Glomerular visceral epithelial cell (primary cell): ENCODE measurements around the gene MED12L.
A peak's percentile ranks its signal among the peaks of the same experiment; 100 is the strongest.

ENCODE experiments used
- DNase-seq: peaks from one replicate; pipeline ENCODE4 v3.0.0-alpha.2; 2016; ENCODE audit errors: extremely low spot score

The MED12L gene

DNA sequence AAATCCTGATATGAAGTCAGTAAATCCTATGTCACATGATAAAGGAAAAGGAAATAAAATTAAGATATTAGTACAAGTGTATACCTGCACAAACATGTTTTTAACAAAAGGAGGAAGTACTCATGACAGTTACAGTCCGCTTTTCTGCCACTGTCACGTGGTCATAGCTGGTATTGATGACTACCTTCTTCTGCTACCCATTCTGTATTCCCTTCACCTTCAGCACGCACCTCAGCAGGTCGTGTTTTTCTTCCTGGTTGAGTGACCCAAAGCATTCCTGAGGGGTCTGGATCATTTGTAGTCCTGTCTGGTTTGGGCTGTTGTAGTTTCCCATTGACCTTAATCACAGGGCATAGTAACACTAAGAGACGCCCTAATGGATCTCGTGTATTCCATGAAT is 334.3 kb downstream of the MED12L start:
- no peak for DNase-seq

- DNase-seq: no peak
Measured at GRCh38 chr3:151421938-151422337, 336.5 kb downstream of the MED12L start.

DNA sequence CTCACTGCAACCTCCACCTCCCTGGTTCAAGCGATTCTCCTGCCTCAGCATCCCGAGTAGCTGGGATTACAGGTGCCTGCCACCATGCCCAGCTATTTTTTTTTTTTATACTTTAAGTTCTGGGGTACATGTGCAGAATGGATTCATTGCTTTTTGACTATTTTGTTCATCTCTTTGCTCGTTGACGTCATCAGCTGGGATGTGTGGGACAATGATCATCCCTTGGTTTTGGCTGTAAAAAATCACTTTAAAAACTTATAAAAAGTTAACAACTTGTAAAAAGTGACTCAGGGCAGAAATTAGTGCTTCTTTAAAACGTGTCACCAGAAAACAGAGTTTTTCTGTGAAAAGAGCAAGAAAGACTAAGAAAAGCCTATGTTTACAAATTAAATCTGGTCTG is 337.6 kb downstream of the MED12L start:
- no peak for DNase-seq

DNA sequence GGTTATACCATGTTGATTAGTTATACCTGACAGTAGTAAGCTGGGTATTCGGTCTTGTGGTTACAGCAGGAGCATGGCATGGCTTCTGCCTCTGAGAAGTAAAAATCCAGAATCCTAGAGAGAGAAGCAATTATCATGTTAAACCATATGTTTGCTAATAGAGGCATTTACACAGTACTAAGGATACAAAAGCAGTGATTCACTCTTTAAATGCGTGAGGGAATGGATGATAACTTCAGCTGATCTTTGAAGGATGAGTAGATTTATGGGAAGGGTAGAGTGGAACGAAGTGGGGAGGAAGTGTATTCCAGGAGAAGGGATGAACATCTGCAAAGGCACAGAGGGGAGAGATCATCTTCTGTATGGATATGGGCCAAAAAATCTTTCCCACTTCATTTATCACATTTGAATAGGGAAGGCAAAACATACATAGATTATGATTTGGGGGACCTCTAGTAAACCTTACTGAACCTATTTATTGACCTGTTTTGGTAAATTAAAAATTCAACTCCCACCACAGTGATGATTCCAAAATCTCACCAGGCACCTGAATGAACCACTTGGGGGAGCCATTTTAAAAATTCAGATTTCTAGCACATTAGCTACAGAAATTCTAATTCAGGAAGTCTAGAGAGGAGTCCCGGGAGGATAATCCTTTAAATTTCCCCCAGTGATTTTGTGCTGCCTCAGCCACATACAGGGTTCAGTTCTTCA is 340.3 kb downstream of the MED12L start:
- no peak for DNase-seq

DNA sequence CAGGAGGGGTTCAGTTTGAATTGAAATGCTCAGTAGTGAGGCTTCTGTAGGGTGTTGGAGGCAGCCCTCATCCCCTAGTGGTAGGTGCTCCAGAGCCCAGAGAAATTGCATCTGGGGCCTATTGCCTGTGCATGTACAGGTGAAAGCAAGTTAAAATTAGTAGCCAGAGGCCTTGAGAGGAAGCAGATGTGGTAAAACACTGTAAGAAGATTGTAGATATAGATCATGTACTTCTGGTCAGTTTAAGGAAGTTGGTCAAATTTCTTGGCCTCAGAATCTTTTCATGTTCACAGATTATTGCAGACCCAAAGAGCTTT is 340.8 kb downstream of the MED12L start:
- DNase-seq: no peak

DNA sequence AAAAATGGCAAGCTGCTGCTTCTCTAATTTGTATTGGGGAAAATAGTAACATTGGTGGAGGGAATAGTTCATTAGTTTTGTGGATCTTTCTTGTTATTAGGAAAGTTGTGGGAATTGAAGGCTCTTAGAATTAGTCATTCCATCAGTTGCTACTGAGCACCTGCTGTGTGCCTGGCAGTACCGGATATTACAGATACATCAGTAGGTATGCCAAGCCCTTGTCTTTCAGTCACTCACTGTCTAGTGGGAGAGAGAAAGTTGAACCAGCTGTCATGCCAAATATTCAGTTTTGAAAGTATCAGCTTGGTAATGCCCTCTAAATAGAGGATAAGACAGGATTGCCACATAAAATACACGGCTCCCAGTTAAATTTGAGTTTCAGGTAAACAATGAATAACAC is 342.9 kb downstream of the MED12L start:
- DNase-seq: no peak

DNA sequence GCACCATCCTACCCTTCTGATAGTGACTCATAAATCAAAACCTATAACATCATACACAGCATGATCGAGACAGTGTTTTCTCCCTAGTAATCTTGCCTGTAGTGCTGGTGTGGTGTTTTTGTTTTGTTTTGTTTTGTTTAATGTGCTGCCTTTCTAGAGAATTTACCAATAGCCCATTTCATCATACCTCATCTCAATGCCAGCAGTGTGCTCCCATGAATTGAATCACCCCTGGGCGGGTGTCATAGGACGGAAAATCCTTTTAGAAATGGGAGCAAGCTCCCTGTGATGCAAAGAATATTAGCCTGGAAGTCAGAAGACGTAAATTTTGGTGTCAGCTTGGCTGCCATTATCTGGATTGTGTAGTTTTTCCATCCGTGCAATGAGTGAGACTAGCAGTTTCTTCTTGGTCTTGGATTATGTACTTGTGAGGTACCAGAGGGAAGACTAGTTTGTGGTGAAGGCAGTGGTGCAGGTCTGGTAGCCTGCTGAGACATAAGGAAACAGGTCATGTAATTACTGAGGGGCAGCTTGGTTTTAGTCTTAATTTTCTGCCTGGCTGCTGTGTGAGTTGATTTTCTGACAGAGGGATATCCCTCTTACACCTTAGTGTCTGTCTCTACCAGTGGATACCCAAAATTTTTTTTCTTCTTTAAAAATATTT is 345.5 kb downstream of the MED12L start:
- DNase-seq: peak; percentile 17

- peak; percentile 79 for DNase-seq
Measured at GRCh38 chr3:151431940-151432339, 346.5 kb downstream of the MED12L start.

DNA sequence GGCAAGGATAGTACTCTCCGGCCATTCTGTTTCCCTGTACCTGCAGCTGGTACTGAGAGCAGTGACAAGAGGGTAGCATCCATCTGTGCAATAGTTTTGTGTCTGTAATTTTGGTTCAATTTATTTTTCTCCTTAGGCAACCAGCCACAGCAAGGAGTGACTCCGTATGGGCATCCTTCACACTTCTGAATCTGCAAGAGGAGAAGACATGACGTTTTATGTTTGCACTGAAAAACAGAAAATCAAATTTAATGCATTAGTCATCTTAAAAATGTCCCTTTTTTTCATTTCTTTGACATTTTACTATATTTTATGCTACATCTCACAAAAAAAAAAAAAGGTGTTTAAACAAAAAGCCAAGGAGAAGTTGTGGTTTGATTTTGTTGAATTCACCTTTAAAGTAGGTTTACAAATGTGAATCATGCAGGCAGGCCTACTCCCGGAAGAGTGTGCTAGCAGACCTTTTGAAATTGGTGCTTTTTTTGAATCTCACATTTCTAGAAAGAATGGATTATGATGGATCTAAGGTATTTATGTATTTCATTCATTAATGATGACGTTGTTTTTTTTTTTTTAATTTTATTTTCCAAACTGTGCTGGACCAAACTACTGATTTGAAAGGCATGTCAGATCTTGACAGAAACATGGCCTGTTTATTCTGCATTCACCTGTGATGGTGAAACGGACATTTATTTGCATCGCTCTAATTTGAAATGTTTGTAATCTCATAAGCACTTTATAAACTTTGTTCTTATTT is 347.3 kb downstream of the MED12L start:
- no peak for DNase-seq

- peak; percentile 72 for DNase-seq
Measured at GRCh38 chr3:151434151-151434890, 348.9 kb downstream of the MED12L start.

GRCh38 chr3:151436675-151437446 is 351.4 kb downstream of the MED12L start:
- no peak for DNase-seq

DNA sequence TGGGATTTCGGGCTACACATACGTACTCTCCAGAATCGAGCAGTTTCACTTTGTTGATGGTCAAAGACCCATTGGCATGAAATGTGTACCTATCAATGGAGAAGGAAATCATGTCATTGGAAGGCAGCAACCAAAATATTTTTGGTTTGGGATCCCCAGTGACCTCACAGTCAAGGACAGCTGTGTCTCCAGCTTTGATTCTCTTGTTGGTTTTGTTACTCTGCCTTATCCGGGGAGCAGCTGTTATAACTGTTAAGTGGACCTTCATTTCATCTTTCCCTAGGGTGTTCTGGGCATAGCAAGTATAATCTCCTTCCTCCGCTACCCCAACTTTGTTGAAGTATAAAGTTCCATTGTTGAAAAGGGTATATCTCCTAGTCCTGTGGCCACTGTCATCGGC is 352.4 kb downstream of the MED12L start:
- DNase-seq: no peak

DNA sequence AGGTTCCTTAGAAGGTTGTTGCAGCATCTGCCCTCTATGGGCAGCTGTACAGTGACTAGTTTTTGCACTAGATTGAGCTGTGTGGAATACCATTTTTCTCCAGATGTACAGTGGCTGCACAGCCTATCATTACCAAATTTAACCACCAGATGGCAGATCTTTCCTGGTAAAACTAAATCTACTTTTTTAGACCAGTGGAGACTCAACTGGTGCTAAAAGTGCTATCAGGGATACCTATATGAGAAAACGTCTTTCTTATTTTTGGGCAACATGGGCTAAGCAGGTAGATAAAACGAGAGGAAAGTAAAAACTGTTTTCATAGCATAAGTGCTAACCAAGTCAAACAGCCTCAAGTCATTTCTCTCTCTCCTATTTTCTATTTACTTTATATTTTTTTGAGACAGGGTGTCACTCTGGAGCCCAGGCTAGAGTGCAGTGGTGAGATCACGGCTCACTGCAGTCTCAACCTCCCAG is 354.2 kb downstream of the MED12L start:
- DNase-seq: peak; percentile 68

- no peak for DNase-seq
Measured at GRCh38 chr3:151440940-151441339, 355.5 kb downstream of the MED12L start.

GRCh38 chr3:151443583-151443982 is 358.1 kb downstream of the MED12L start:
- peak; percentile 10 for DNase-seq

DNA sequence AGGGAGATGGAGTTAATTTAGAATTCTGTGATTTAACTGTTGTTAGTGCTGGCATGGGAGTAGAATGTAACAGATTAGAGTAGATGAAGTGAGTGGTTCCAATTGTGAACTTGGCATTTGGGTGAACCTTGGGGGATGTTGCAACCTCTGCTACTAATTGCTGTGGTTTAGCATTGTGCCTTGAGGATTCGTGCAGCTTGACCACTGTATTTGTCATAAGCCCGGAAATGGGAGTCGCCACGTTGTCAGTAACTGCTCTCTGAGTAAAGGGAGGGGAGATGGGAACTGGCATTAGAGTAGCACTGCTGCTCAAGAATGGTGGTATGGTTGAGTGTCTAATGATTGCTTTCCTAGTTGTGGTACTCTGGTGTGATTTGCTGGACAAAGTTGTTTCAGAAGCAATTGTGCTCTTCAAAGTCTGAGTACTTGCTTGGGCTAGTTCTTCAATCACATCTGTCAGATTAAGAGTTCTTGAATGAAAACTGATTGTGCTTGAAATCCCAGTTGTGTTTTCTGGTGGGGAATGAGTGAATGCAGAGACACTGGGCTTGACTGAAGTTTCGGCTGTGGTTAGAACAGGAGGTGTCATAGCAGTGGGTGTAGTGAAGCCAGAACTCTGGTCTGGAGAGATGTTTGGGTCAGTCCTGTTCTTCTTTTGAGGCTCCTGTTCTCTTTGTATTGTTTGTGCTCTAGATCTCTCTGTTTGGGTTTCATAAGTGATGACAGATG is 360.0 kb downstream of the MED12L start:
- peak; percentile 80 for DNase-seq

DNA sequence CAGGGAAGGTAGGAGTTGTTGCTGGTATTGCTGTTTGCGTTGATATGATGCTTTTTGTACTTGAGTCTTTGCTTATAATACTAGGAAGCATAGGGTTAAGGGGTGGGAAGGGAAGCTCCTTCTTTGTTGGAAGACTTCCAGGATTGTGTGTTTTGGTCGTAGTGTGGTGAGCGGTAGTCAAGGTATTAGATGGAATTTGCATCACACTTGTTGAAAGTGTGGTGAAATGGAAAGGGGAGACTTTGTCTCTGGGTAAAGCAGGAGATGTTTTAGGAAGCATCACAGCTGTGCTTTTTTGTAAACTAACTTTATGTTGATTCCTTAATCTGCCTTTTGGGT is 360.5 kb downstream of the MED12L start:
- DNase-seq: peak; percentile 30

DNA sequence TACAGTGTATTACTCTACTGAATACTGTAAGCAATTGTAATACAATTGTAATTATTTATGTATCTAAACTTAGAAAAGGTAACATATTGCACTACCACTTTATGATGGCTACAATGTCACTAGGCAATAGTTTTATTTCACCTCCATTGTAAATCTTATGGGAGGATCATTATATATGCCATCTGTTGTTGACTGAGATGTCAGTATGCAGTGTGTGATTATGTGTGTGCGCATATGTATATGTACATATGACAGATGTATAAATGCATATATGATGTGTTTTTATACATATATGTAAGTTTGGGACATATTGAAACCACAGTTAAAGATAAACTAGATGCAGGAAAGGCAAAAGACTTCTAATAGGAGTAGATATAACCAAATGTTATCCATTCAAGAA is 366.9 kb downstream of the MED12L start:
- no peak for DNase-seq

- DNase-seq: no peak
Measured at GRCh38 chr3:151452841-151453240, 367.4 kb downstream of the MED12L start.

- no peak for DNase-seq
Measured at GRCh38 chr3:151456065-151456464, 370.6 kb downstream of the MED12L start.

DNA sequence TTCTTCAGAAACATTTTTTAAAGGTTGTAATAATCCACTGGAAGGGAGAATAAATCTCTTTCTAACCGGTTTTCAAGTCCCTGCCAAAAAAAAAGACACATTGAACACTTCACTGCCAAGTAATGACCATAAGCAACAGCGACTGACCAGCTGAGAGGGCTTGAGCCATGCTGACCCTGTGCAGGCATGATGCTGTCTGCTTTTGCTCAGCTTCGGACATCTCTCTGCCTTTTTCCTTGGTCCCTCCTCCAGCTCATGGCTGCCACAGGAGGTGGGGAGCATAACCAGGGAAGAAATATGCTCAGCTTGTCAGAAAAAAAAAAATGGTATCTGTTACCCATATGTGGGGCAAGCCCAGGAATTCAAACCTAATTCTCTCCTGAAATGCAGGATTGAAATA is 373.9 kb downstream of the MED12L start:
- no peak for DNase-seq
